ENCODE measurements around the gene RAB11FIP5.

- TF ChIP-seq POLR2AphosphoS5 (IDR thresholded peaks at IDR 0.05; ENCODE audit: insufficient read depth, low read depth, low read length) (no peak), CTCF (IDR thresholded peaks at IDR 0.05; ENCODE audit: extremely low read depth in 1 of 2, insufficient read depth in 1 of 2, low read depth in 1 of 2, low read length in 2 of 2) (peak in 1 of 2 donors; percentile 14), POLR2A (IDR thresholded peaks at IDR 0.05; ENCODE audit: low read depth, low read length) (no peak), EZH2 (IDR thresholded peaks at IDR 0.05; ENCODE audit: borderline replicate concordance, low read depth, low read length, severe bottlenecking) (no peak), MAX (IDR thresholded peaks at IDR 0.05; ENCODE audit: insufficient read depth, insufficient read length) (no peak)
These were observed 76.6 kb downstream of the RAB11FIP5 start for GRCh38 chr2:73035899-73036711.
